AG04450 (cell line): ENCODE data around the gene MAK. TPM values are rescaled to one million over a fixed set of nuclear protein-coding genes. Genes with fewer than 3 reads are reported as not detected.
A peak's percentile ranks its signal among the peaks of the same experiment; 100 is the strongest.
"Not testable (repeated sequence)": the region's sequence is repeated elsewhere in the genome, so short reads cannot be mapped to it uniquely, and the experiment has no call there.

ENCODE experiments used
- CTCF ChIA-PET: fragments of 300-600, 350-600 bp; formaldehyde crosslinking; extraction: SDS; loops from one replicate; lab custom pipeline; 2022; ENCODE audit warnings: antibody characterized with exemption, inconsistent platforms; lab: Charles Lee
- POLR2A ChIA-PET: fragments of 350-600 bp; formaldehyde crosslinking; extraction: SDS; loops from one replicate; lab custom pipeline; 2021; ENCODE audit warnings: antibody characterized with exemption, inconsistent platforms; lab: Yijun Ruan, JAX
- DNase-seq: peaks from one replicate; pipeline ENCODE4 v3.0.0-alpha.2; 2011; ENCODE audit warnings: low read depth, low spot score
- H3K27ac ChIP-seq: one replicate; pipeline ENCODE4 v1.5.1; 2012; ENCODE audit warnings: low read depth, low read length, control low read depth
- H3K27me3 ChIP-seq: one replicate; pipeline ENCODE4 v1.6.0; 2012; ENCODE audit warnings: low read length; ENCODE audit not compliant: control insufficient read depth, insufficient read depth
- H3K4me3 ChIP-seq: 2 replicates; pipeline ENCODE4 v1.5.1; 2011; ENCODE audit warnings: mild to moderate bottlenecking, low read depth, low read length, control low read depth
- H3K9me3 ChIP-seq: 2 replicates; pipeline ENCODE4 v1.5.1; 2012; ENCODE audit warnings: low read length; ENCODE audit not compliant: control insufficient read depth, insufficient read depth
- CTCF ChIP-seq: IDR thresholded peaks from 2 replicates; pipeline ENCODE4 v1.5.1; 2011; ENCODE audit warnings: low read depth, low read length, control low read depth, inconsistent platforms
- polyA plus RNA-seq: library from polyadenylated mRNA; depleted of rRNA; stranded (reverse); fragments of >200 nt; gene quantifications from 2 replicates; pipeline ENCODE4 v1.2.3, GENCODE V29; 2011

Gene MAK
- polyA plus RNA-seq, 1 experiment, result not detected

- DNase-seq, result peak; percentile 97
- ChIA-PET POLR2A (interaction anchor here (0.5 to 1.2 kb wide), 9 partner anchors 15 to 167 kb away, joined by 3 to 40 read pairs (median 4); partner anchors contain the start of genes C6orf52, PAK1IP1 and TMEM14B), CTCF (interaction anchor here (0.7 to 2.5 kb wide), 3 partner anchors 71 to 244 kb away, joined by 4 to 9 read pairs (median 8); no protein-coding TSS in a partner anchor)
- Histone ChIP-seq H3K4me3 (peak within 1 kb of the TSS; percentile 77), H3K27me3 (no peaks in the 10 kb centered on the region), H3K9me3 (peaks cover 8% of the 10 kb centered on the region), H3K27ac (peak within 1 kb of the TSS; percentile 77)
- TF ChIP-seq CTCF, result no peak
Measured at GRCh38 chr6:10722820-10723566, 115.3 kb downstream of the MAK start, which contains the start of gene TMEM14C. TSS of gene TMEM14C (plus strand) at chr6:10723070. CDS start at chr6:10724614, 1,544 bp downstream.

GRCh38 chr6:10722570-10722819 is 115.8 kb downstream of the MAK start:
- ChIA-PET POLR2A (interaction anchor here (0.5 to 1.2 kb wide), 8 partner anchors 15 to 167 kb away, joined by 3 to 40 read pairs (median 4); partner anchors contain the start of genes C6orf52, PAK1IP1 and TMEM14B), CTCF (interaction anchor here (2.5 kb wide), 1 partner anchor 212 kb away, joined by 8 read pairs; no protein-coding TSS in a partner anchor)
- no peak for TF ChIP-seq CTCF
- Histone ChIP-seq H3K27me3 (no peaks in the 10 kb centered on the region), H3K27ac (peak overlapping the region; percentile 57), H3K4me3 (peak overlapping the region; percentile 77), H3K9me3 (peaks cover 10% of the 10 kb centered on the region)
- DNase-seq, result no peak

GRCh38 chr6:10721850-10722569 is 116.3 kb downstream of the MAK start:
- no peak for DNase-seq
- H3K4me3 ChIP-seq, result peak overlapping the region; percentile 77
- H3K27ac ChIP-seq, result peak overlapping the region; percentile 57
- H3K27me3 ChIP-seq, result no peaks in the 10 kb centered on the region
- H3K9me3 ChIP-seq, result peaks cover 10% of the 10 kb centered on the region
- no peak for TF ChIP-seq CTCF
- POLR2A ChIA-PET, result interaction anchor here (0.5 to 1.5 kb wide), 9 partner anchors 16 to 168 kb away, joined by 3 to 40 read pairs (median 4); partner anchors contain the start of genes C6orf52, PAK1IP1 and TMEM14B
- CTCF ChIA-PET, result interaction anchor here (0.6 to 2.5 kb wide), 3 partner anchors 27 to 212 kb away, joined by 4 to 8 read pairs (median 5); partner anchors contain the start of gene PAK1IP1

GRCh38 chr6:10720960-10721849 is 117.1 kb downstream of the MAK start:
- H3K9me3 ChIP-seq, H3K27ac ChIP-seq, H3K27me3 ChIP-seq, DNase-seq: not testable (repeated sequence)
- POLR2A ChIA-PET, result interaction anchor here (1.2 to 1.5 kb wide), 2 partner anchors 9 to 27 kb away, joined by 3 read pairs; partner anchors contain the start of genes C6orf52 and PAK1IP1
- peak overlapping the region; percentile 63 for H3K4me3 ChIP-seq
- CTCF ChIA-PET, result interaction anchor here (0.6 to 1.4 kb wide), 5 partner anchors 26 to 242 kb away, joined by 3 to 5 read pairs (median 4); partner anchors contain the start of gene PAK1IP1
